ENCODE measurements around the gene RANBP9. TPM values are rescaled to one million over a fixed set of nuclear protein-coding genes. Genes with fewer than 3 reads are reported as not detected.

RANBP9 gene
- 53.6 TPM for polyA plus RNA-seq (2012; ENCODE audit: insufficient read depth, insufficient read length)

- peak within 1 kb of the TSS; percentile 73 for H3K4me3 ChIP-seq (ENCODE audit: low read length)
- peak; percentile 90 for DNase-seq (ENCODE audit: low read depth, low spot score)
Measured at GRCh38 chr6:13711733-13712598, at the start of gene RANBP9. Gene RANBP9, minus strand, starts transcription at chr6:13711835. Its CDS starts 330 bp downstream, at chr6:13711505.

GRCh38 chr6:13760307-13761304 lies 49.0 kb upstream of the RANBP9 start:
- no peak overlapping the region for H3K4me3 ChIP-seq (ENCODE audit: low read length)
- DNase-seq (ENCODE audit: low read depth, low spot score), result no peak

- no peak overlapping the region for H3K4me3 ChIP-seq (ENCODE audit: low read length)
- DNase-seq (ENCODE audit: low read depth, low spot score), result no peak
Measured at GRCh38 chr6:13759025-13759424, 47.4 kb upstream of the RANBP9 start.

GRCh38 chr6:13754644-13755043 lies 43.0 kb upstream of the RANBP9 start:
- H3K4me3 ChIP-seq (ENCODE audit: low read length), result no peak overlapping the region
- no peak for DNase-seq (ENCODE audit: low read depth, low spot score)

GRCh38 chr6:13743736-13744127 lies 32.1 kb upstream of the RANBP9 start:
- no peak overlapping the region for H3K4me3 ChIP-seq (ENCODE audit: low read length)
- DNase-seq (ENCODE audit: low read depth, low spot score), result no peak

- H3K4me3 ChIP-seq (ENCODE audit: low read length), result no peak overlapping the region
- DNase-seq (ENCODE audit: low read depth, low spot score), result no peak
Measured at GRCh38 chr6:13742961-13743735, 31.5 kb upstream of the RANBP9 start.

GRCh38 chr6:13741365-13741764 lies 29.7 kb upstream of the RANBP9 start:
- H3K4me3 ChIP-seq (ENCODE audit: low read length), result no peak overlapping the region
- DNase-seq (ENCODE audit: low read depth, low spot score), result no peak

GRCh38 chr6:13735031-13735430 lies 23.4 kb upstream of the RANBP9 start:
- no peak overlapping the region for H3K4me3 ChIP-seq (ENCODE audit: low read length)
- DNase-seq (ENCODE audit: low read depth, low spot score), result no peak

GRCh38 chr6:13733178-13733887 lies 21.7 kb upstream of the RANBP9 start:
- H3K4me3 ChIP-seq (ENCODE audit: low read length), result no peak overlapping the region
- DNase-seq (ENCODE audit: low read depth, low spot score), result no peak

- DNase-seq (ENCODE audit: low read depth, low spot score), result no peak
- no peak overlapping the region for H3K4me3 ChIP-seq (ENCODE audit: low read length)
Measured at GRCh38 chr6:13730704-13731103, 19.1 kb upstream of the RANBP9 start.

- DNase-seq (ENCODE audit: low read depth, low spot score), result no peak
- no peak overlapping the region for H3K4me3 ChIP-seq (ENCODE audit: low read length)
Measured at GRCh38 chr6:13729891-13730290, 18.3 kb upstream of the RANBP9 start.

GRCh38 chr6:13725570-13725969 lies 13.9 kb upstream of the RANBP9 start:
- no peak overlapping the region for H3K4me3 ChIP-seq (ENCODE audit: low read length)
- DNase-seq (ENCODE audit: low read depth, low spot score), result peak; percentile 53

- DNase-seq (ENCODE audit: low read depth, low spot score), result no peak
- H3K4me3 ChIP-seq (ENCODE audit: low read length), result no peak overlapping the region
Measured at GRCh38 chr6:13725052-13725451, 13.4 kb upstream of the RANBP9 start.

- H3K4me3 ChIP-seq (ENCODE audit: low read length), result no peak overlapping the region
- no peak for DNase-seq (ENCODE audit: low read depth, low spot score)
Measured at GRCh38 chr6:13724182-13724581, 12.5 kb upstream of the RANBP9 start.

- no peak for DNase-seq (ENCODE audit: low read depth, low spot score)
- no peak overlapping the region for H3K4me3 ChIP-seq (ENCODE audit: low read length)
Measured at GRCh38 chr6:13722880-13723279, 11.2 kb upstream of the RANBP9 start.

- DNase-seq (ENCODE audit: low read depth, low spot score), result no peak
- no peak overlapping the region for H3K4me3 ChIP-seq (ENCODE audit: low read length)
Measured at GRCh38 chr6:13718123-13718458, 6.5 kb upstream of the RANBP9 start.

GRCh38 chr6:13716955-13717295 lies 5.3 kb upstream of the RANBP9 start:
- DNase-seq (ENCODE audit: low read depth, low spot score), result no peak

GRCh38 chr6:13716225-13716954 lies 4.8 kb upstream of the RANBP9 start:
- no peak for DNase-seq (ENCODE audit: low read depth, low spot score)
- no peak overlapping the region for H3K4me3 ChIP-seq (ENCODE audit: low read length)

More at GRCh38 chr6:13716955-13717295, 5.3 kb upstream of the RANBP9 start:
- H3K4me3 ChIP-seq (ENCODE audit: low read length), result no peak overlapping the region

Measured in Jurkat, Clone E6-1 (cell line).